Measurements from ENCODE around the gene EIF4G1. TPM values are rescaled to one million over a fixed set of nuclear protein-coding genes. Genes with fewer than 3 reads are reported as not detected.

Gene EIF4G1
- total and polyA plus RNA-seq, 4 donors = 132 to 187 (median 163) TPM

- H3K27me3 ChIP-seq (ENCODE audit: control insufficient read depth, insufficient read depth, low read length) = no peaks in the 10 kb centered on the region
- H3K36me3 ChIP-seq (ENCODE audit: control insufficient read depth, insufficient read depth, low read length) = peaks cover 58% of the 10 kb centered on the region
- no peaks in the 10 kb centered on the region for H3K9me3 ChIP-seq (ENCODE audit: control insufficient read depth, insufficient read depth, low read length)
- H3K4me3 ChIP-seq (ENCODE audit: low read depth, low read length) = no peak overlapping the region
- 85% methylated on average over 8 of the region's 12 CpGs for WGBS (ENCODE audit: insufficient coverage)
- H3K27ac ChIP-seq (ENCODE audit: low read depth, low read length) = peak overlapping the region; percentile 25
- peak in 1 of 6 donors; percentile 47 for DNase-seq (ENCODE audit: low read depth in 4 of 6, low spot score in 6 of 6)
- H3K4me1 ChIP-seq (ENCODE audit: control insufficient read depth, insufficient read depth, low read length) = peaks cover 50% of the 10 kb centered on the region
Observed at GRCh38 chr3:184347321-184348056, 33.1 kb downstream of the EIF4G1 start.

DNA sequence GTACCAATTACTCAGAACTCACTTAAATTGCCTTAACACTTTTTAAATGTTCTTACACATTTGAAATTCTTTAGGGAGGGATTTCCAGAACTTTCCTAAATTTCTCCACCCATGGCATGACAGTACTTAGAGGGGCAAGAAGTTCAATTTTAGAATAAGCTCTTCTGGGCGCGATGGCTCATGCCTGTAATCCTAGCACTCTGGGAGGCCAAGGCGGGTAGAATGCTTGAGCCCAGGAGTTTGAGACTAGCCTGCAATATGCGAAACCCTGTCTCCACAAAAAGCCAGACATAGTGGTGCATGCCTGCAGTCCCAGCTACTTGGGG lies 33.6 kb downstream of the EIF4G1 start:
- 100% methylated on average over 3 of the region's 4 CpGs for WGBS (ENCODE audit: insufficient coverage)
- DNase-seq (ENCODE audit: low read depth in 4 of 6, low spot score in 6 of 6) = no peak
- no peak overlapping the region for H3K27ac ChIP-seq (ENCODE audit: low read depth, low read length)

DNA sequence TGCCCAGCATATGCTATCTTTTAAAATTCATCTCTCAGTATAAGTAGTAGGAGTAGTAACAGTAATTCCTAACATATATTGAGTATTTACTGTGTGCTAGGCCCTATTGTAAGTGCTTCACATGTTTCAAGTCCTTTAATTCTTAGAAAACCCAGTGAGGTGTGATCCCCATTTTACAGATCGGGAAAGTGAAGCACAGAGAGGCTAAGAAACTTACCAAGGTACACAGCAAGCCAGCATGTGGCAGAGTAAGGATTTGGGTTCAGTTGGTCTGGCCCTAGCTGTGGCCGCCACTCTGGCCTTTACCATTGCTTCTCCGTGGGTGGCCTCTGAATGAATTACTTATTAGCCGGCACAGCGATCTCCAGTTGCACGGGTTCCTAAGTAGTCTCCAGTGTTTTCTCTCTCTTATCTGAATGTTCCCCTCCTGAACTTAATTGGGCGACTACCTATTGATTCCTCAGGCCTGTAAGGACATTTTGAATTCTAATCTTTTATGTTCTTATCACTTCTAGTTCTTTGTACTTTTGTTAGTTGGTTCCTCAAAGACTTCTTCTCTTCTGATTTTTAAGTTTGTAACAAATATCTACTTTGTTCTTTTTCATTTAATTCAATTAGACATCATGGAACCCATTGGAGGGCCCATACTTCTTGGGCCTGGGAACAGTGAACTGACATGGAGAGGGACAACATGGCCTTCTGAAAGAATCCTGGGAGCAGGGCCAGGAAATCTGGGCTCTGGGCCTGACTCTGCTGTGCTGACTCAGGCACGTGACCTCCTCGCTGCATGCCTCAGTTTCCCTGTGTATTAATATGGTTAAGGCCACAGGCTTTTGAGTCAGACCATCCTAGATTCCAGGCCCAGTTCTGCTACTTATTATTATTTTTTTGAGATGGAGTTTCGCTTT lies 35.4 kb downstream of the EIF4G1 start:
- H3K4me1 ChIP-seq (ENCODE audit: control insufficient read depth, insufficient read depth, low read length) = peaks cover 45% of the 10 kb centered on the region
- 55% methylated on average over 8 of the region's 10 CpGs for WGBS (ENCODE audit: insufficient coverage)
- no peak for DNase-seq (ENCODE audit: low read depth in 4 of 6, low spot score in 6 of 6)

More for the DNA sequence above, 33.6 kb downstream of the EIF4G1 start:
- peaks cover 58% of the 10 kb centered on the region for H3K36me3 ChIP-seq (ENCODE audit: control insufficient read depth, insufficient read depth, low read length)
- no peak overlapping the region for H3K4me3 ChIP-seq (ENCODE audit: low read depth, low read length)
- no peaks in the 10 kb centered on the region for H3K9me3 ChIP-seq (ENCODE audit: control insufficient read depth, insufficient read depth, low read length)
- H3K27me3 ChIP-seq (ENCODE audit: control insufficient read depth, insufficient read depth, low read length) = no peaks in the 10 kb centered on the region
- peaks cover 52% of the 10 kb centered on the region for H3K4me1 ChIP-seq (ENCODE audit: control insufficient read depth, insufficient read depth, low read length)

GRCh38 chr3:184350618-184351017 lies 36.2 kb downstream of the EIF4G1 start:
- 100% methylated on average over 5 of the region's 6 CpGs for WGBS (ENCODE audit: insufficient coverage)
- Histone ChIP-seq H3K4me3 (ENCODE audit: low read depth, low read length) (no peak overlapping the region), H3K27me3 (ENCODE audit: control insufficient read depth, insufficient read depth, low read length) (no peaks in the 10 kb centered on the region), H3K36me3 (ENCODE audit: control insufficient read depth, insufficient read depth, low read length) (peaks cover 63% of the 10 kb centered on the region), H3K4me1 (ENCODE audit: control insufficient read depth, insufficient read depth, low read length) (peaks cover 37% of the 10 kb centered on the region), H3K27ac (ENCODE audit: low read depth, low read length) (no peak overlapping the region), H3K9me3 (ENCODE audit: control insufficient read depth, insufficient read depth, low read length) (no peaks in the 10 kb centered on the region)
- DNase-seq (ENCODE audit: low read depth in 4 of 6, low spot score in 6 of 6) = no peak

More for the DNA sequence above, 35.4 kb downstream of the EIF4G1 start:
- Histone ChIP-seq H3K36me3 (ENCODE audit: control insufficient read depth, insufficient read depth, low read length) (peaks cover 63% of the 10 kb centered on the region), H3K27me3 (ENCODE audit: control insufficient read depth, insufficient read depth, low read length) (no peaks in the 10 kb centered on the region), H3K9me3 (ENCODE audit: control insufficient read depth, insufficient read depth, low read length) (no peaks in the 10 kb centered on the region), H3K4me3 (ENCODE audit: low read depth, low read length) (no peak overlapping the region), H3K27ac (ENCODE audit: low read depth, low read length) (no peak overlapping the region)

DNA sequence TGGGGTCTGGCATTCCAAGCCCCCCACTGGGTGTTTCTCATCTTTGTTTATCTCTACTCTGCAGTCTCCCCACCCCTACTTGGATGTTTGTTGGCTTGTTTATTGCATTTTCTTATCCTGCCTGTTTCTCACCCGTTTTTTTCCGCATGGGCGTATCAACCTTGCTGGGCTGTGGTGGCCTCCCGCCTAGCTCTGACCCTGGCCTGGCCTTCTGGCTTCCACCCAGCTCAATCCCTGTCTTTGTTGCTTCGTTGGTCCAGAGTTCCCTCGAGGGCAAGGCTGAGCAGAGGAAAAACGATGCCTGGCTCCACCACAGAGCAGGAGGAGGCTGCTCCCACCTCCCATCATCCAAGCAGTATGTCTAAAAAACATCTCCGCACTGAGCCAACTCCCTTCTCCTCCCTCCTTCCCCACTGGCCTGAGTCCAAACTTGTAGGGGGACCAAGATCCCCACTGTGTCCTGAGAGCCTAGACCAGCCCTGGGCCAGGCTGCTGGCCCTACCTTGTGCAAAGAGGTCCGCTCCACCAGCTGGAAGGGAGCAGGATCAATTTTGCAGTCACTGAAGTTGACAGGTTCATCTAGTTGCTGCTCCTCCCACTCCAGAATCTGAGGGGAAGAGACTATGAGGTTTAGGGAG lies 37.2 kb downstream of the EIF4G1 start:
- H3K27me3 ChIP-seq (ENCODE audit: control insufficient read depth, insufficient read depth, low read length) = no peaks in the 10 kb centered on the region
- no peak overlapping the region for H3K27ac ChIP-seq (ENCODE audit: low read depth, low read length)
- no peak overlapping the region for H3K4me3 ChIP-seq (ENCODE audit: low read depth, low read length)
- 24% methylated on average over 8 of the region's 9 CpGs for WGBS (ENCODE audit: insufficient coverage)
- peaks cover 65% of the 10 kb centered on the region for H3K36me3 ChIP-seq (ENCODE audit: control insufficient read depth, insufficient read depth, low read length)
- peak in 1 of 6 donors; percentile 75 for DNase-seq (ENCODE audit: low read depth in 4 of 6, low spot score in 6 of 6)
- no peaks in the 10 kb centered on the region for H3K9me3 ChIP-seq (ENCODE audit: control insufficient read depth, insufficient read depth, low read length)
- peaks cover 27% of the 10 kb centered on the region for H3K4me1 ChIP-seq (ENCODE audit: control insufficient read depth, insufficient read depth, low read length)

DNA sequence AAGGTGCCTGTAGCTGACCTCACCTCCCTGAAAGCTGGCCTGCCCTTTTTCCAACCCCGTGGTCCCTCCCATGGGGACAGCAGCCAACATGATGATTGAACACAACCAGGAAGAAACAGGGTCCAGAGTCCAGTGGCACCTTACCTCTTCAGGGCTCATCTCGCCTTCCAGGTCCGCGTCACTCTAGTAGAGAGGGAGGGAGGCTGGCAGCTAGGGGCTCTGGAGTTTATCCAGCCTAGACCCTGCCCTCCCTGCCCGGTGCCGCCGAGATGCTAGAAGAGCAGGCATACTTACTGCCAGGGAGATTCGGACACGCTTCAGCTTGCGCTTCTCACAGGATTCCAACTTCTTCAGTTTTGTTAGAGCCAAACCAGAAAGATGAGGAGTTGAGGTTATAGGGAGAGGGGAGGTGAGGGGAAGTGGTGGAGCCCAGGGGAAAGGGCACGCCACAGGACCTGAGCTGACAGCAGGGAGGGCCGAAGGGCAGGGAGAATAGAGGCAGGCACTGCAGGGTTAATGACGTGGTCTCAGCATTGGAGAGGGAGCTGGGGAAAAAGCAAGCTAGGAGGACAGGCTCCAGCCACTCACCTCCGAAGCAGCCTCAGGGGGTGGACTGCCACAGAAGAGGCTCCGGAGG lies 37.9 kb downstream of the EIF4G1 start:
- DNase-seq (ENCODE audit: low read depth in 4 of 6, low spot score in 6 of 6) = no peak
- H3K36me3 ChIP-seq (ENCODE audit: control insufficient read depth, insufficient read depth, low read length) = peaks cover 67% of the 10 kb centered on the region
- 72% methylated on average over 14 of the region's 15 CpGs for WGBS (ENCODE audit: insufficient coverage)

DNA sequence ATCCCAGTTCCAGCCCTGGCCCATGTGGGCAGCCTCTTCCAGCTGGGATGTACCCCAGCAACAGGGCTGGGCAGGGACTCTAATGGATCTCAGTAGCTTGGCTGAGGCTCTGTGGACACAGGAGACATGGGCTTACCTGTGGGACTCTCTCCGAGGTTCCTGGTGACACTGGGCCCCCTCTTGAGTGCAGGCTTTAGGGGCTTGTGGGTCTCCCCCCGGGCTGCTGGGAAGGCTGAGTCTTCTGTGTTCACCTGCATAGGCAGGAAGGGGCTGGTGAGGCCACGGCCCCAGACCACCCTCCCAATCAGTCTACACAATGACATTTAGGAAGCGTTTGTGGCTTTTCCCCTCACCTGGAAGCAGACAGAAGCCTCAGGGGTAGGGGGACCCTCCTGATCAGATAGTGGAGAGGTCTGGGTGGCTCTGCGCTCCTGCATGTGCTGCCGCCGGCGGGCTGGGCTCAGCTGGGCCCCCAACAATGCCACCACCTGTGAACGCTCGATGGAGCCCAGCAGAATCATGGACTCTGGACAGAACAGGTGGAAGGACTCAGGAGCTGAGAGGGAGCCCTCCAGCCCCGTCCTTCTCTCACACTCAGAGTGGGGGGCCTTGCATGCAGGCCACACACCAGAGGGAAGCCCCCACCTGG lies 38.6 kb downstream of the EIF4G1 start:
- H3K27me3 ChIP-seq (ENCODE audit: control insufficient read depth, insufficient read depth, low read length) = no peaks in the 10 kb centered on the region
- no peak overlapping the region for H3K27ac ChIP-seq (ENCODE audit: low read depth, low read length)
- DNase-seq (ENCODE audit: low read depth in 4 of 6, low spot score in 6 of 6) = no peak
- peaks cover 71% of the 10 kb centered on the region for H3K36me3 ChIP-seq (ENCODE audit: control insufficient read depth, insufficient read depth, low read length)
- 95% methylated on average over 9 of the region's 11 CpGs for WGBS (ENCODE audit: insufficient coverage)
- no peaks in the 10 kb centered on the region for H3K9me3 ChIP-seq (ENCODE audit: control insufficient read depth, insufficient read depth, low read length)
- H3K4me1 ChIP-seq (ENCODE audit: control insufficient read depth, insufficient read depth, low read length) = peaks cover 23% of the 10 kb centered on the region
- no peak overlapping the region for H3K4me3 ChIP-seq (ENCODE audit: low read depth, low read length)

More for the DNA sequence above, 37.9 kb downstream of the EIF4G1 start:
- no peak overlapping the region for H3K4me3 ChIP-seq (ENCODE audit: low read depth, low read length)
- H3K9me3 ChIP-seq (ENCODE audit: control insufficient read depth, insufficient read depth, low read length) = no peaks in the 10 kb centered on the region
- H3K27ac ChIP-seq (ENCODE audit: low read depth, low read length) = no peak overlapping the region
- peaks cover 26% of the 10 kb centered on the region for H3K4me1 ChIP-seq (ENCODE audit: control insufficient read depth, insufficient read depth, low read length)
- no peaks in the 10 kb centered on the region for H3K27me3 ChIP-seq (ENCODE audit: control insufficient read depth, insufficient read depth, low read length)

- DNase-seq (ENCODE audit: low read depth in 4 of 6, low spot score in 6 of 6) = no peak
- H3K4me1 ChIP-seq (ENCODE audit: control insufficient read depth, insufficient read depth, low read length) = peaks cover 23% of the 10 kb centered on the region
- no peaks in the 10 kb centered on the region for H3K9me3 ChIP-seq (ENCODE audit: control insufficient read depth, insufficient read depth, low read length)
- no peak overlapping the region for H3K4me3 ChIP-seq (ENCODE audit: low read depth, low read length)
- peaks cover 76% of the 10 kb centered on the region for H3K36me3 ChIP-seq (ENCODE audit: control insufficient read depth, insufficient read depth, low read length)
- no peaks in the 10 kb centered on the region for H3K27me3 ChIP-seq (ENCODE audit: control insufficient read depth, insufficient read depth, low read length)
- no peak overlapping the region for H3K27ac ChIP-seq (ENCODE audit: low read depth, low read length)
- WGBS (ENCODE audit: insufficient coverage) = 93% methylated on average over 11 of the region's 11 CpGs
Observed at GRCh38 chr3:184353546-184353941, 39.1 kb downstream of the EIF4G1 start.

Data from spinal cord (tissue), 10 donors.